HepG2 (cell line): ENCODE measurements around the gene NEURL3. TPM values are rescaled to one million over a fixed set of nuclear protein-coding genes. Genes with fewer than 3 reads are reported as not detected.

Source experiments
- ATF6 ChIP-seq: sonication (generic); formaldehyde crosslinking; conservative IDR thresholded peaks from 2 replicates; pipeline ENCODE4 v1.4.0; 2020; ENCODE audit warnings: missing genetic modification reagents
- CREM ChIP-seq, 2 experiments: sonication (generic) in 1 of 2; formaldehyde crosslinking in 1 of 2; IDR thresholded peaks; 2 replicates each; pipeline versions ENCODE4 v1.4.0 to v1.6.1; 2016 to 2020; ENCODE audit warnings: antibody characterized with exemption in 1 of 2, mild to moderate bottlenecking in 1 of 2, missing genetic modification reagents in 1 of 2
- CSRNP2 ChIP-seq: sonication (generic); formaldehyde crosslinking; conservative IDR thresholded peaks from 2 replicates; pipeline ENCODE4 v1.8.0; 2022; ENCODE audit warnings: low read depth, missing genetic modification reagents
- FIP1L1 ChIP-seq: fragments of 200-400 bp; formaldehyde crosslinking; IDR thresholded peaks from 2 replicates; pipeline ENCODE4 v1.6.1; 2018; ENCODE audit warnings: low read depth, mild to moderate bottlenecking, low read length, moderate library complexity, borderline replicate concordance; ENCODE audit not compliant: insufficient read depth
- GLMP ChIP-seq: sonication (generic); formaldehyde crosslinking; IDR thresholded peaks from 2 replicates; pipeline ENCODE4 v1.9.0; 2021; ENCODE audit warnings: missing genetic modification reagents, mild to moderate bottlenecking, borderline replicate concordance
- JARID2 ChIP-seq: sonication (generic); formaldehyde crosslinking; IDR thresholded peaks from 2 replicates; pipeline ENCODE4 v1.8.1; 2023; ENCODE audit warnings: missing genetic modification reagents, inconsistent platforms; ENCODE audit not compliant: insufficient replicate concordance
- KDM2A ChIP-seq: sonication (generic); formaldehyde crosslinking; IDR thresholded peaks from 2 replicates; pipeline ENCODE4 v1.4.0; 2020; ENCODE audit warnings: low read depth, missing genetic modification reagents, borderline replicate concordance
- MAZ ChIP-seq, 2 experiments: sonication (generic) in 1 of 2; formaldehyde crosslinking in 1 of 2; IDR thresholded peaks; 2 replicates each; pipeline versions ENCODE4 v1.5.0 to v1.6.1; 2012 to 2020; ENCODE audit warnings: low read depth in 2 of 2, mild to moderate bottlenecking in 2 of 2, borderline replicate concordance in 1 of 2, improper control_type of control experiment in 1 of 2, low read length in 1 of 2, missing genetic modification reagents in 1 of 2, moderate library complexity in 1 of 2
- NFE2L1 ChIP-seq: sonication (generic); formaldehyde crosslinking; IDR thresholded peaks from 2 replicates; pipeline ENCODE4 v1.4.0; 2020; ENCODE audit warnings: missing genetic modification reagents, mild to moderate bottlenecking, borderline replicate concordance
- PCBP1 ChIP-seq: fragments of 200-400 bp; formaldehyde crosslinking; IDR thresholded peaks from 2 replicates; pipeline ENCODE4 v1.6.1; 2017; ENCODE audit warnings: mild to moderate bottlenecking, low read depth, low read length, borderline replicate concordance
- POLR2G ChIP-seq: fragments of 200-400 bp; formaldehyde crosslinking; IDR thresholded peaks from 2 replicates; pipeline ENCODE4 v1.6.1; 2018; ENCODE audit warnings: mild to moderate bottlenecking, low read depth, low read length, moderate library complexity
- RFXANK ChIP-seq: IDR thresholded peaks from 2 replicates; pipeline ENCODE4 v1.6.1; 2016
- ZBTB39 ChIP-seq: sonication (generic); formaldehyde crosslinking; IDR thresholded peaks from 2 replicates; pipeline ENCODE4 v1.5.0; 2020; ENCODE audit warnings: missing genetic modification reagents
- ZNF256 ChIP-seq: sonication (generic); formaldehyde crosslinking; conservative IDR thresholded peaks from 2 replicates; pipeline ENCODE4 v1.4.0; 2020; ENCODE audit warnings: missing genetic modification reagents
- ZNF607 ChIP-seq: sonication (generic); formaldehyde crosslinking; IDR thresholded peaks from 2 replicates; pipeline ENCODE4 v1.5.1; 2020; ENCODE audit warnings: missing genetic modification reagents, mild to moderate bottlenecking, borderline replicate concordance
- ZNF768 ChIP-seq: sonication (generic); formaldehyde crosslinking; IDR thresholded peaks from 2 replicates; pipeline ENCODE4 v1.4.0; 2020; ENCODE audit warnings: missing genetic modification reagents
- polyA plus RNA-seq, 8 experiments: library from polyadenylated mRNA; depleted of rRNA in 3 of 8; stranded (reverse) in 7 of 8; unstranded in 1 of 8; fragments of >200 nt; fragmentation: Illumina TruSeq in 4 of 8; extraction: Trizol in 4 of 8; gene quantifications; 2 replicates each; pipeline versions ENCODE4 v1.2.1 to v1.2.3, GENCODE V29; 2011 to 2016; ENCODE audit warnings: low read depth in 4 of 8, missing spikeins in 1 of 8, mixed read lengths in 1 of 8; ENCODE audit not compliant: insufficient read depth in 1 of 8
- total RNA-seq, 5 experiments: library from RNA; depleted of rRNA; stranded (reverse); fragments of >200 nt; fragmentation: Illumina TruSeq; extraction: Trizol; gene quantifications; 2 replicates each; pipeline ENCODE4 v1.2.3, GENCODE V29; 2016; ENCODE audit warnings: low read depth in 1 of 5

NEURL3 gene
- total and polyA plus RNA-seq, 2 of the 13 experiments (the other 11 are each of a cell fraction or from before 2014, with no cell fraction given) = 0.16 to 1.2 TPM

- TF ChIP-seq CSRNP2 = no peak
- no peak for TF ChIP-seq CREM (IDR thresholded peaks at IDR 0.05)
- TF ChIP-seq CREM (CRISPR knock-in tag; IDR thresholded peaks at IDR 0.05) = no peak
- TF ChIP-seq RFXANK = no peak
- no peak for TF ChIP-seq ATF6 (CRISPR knock-in tag)
- TF ChIP-seq ZNF768 (CRISPR knock-in tag) = peak; percentile 99
- no peak for TF ChIP-seq ZBTB39 (CRISPR knock-in tag)
- no peak for TF ChIP-seq ZNF256
- no peak for TF ChIP-seq MAZ (IDR thresholded peaks at IDR 0.05; ENCODE audit: borderline replicate concordance, low read depth, low read length)
- no peak for TF ChIP-seq MAZ (CRISPR knock-in tag; IDR thresholded peaks at IDR 0.05; ENCODE audit: low read depth)
- no peak for TF ChIP-seq NFE2L1 (CRISPR knock-in tag)
- no peak for TF ChIP-seq ZNF607 (CRISPR knock-in tag)
- TF ChIP-seq POLR2G = no peak
- peak; percentile 61 for TF ChIP-seq KDM2A (CRISPR knock-in tag)
- TF ChIP-seq JARID2 = no peak
- TF ChIP-seq PCBP1 = 0 out of 2 replicates have a peak, but pooled peaks have one; percentile 12
- TF ChIP-seq GLMP (CRISPR knock-in tag) = no peak
- 0 out of 2 replicates have a peak, but pooled peaks have one; percentile 21 for TF ChIP-seq FIP1L1
These were observed 33.5 kb upstream of the NEURL3 start (continued) for GRCh38 chr2:96538487-96539214.
